ENCODE measurements around the gene NPIPB2. TPM values are rescaled to one million over a fixed set of nuclear protein-coding genes. Genes with fewer than 3 reads are reported as not detected.

NPIPB2 gene
- total and polyA plus RNA-seq, 2 of the 13 experiments (the other 11 are each of a cell fraction or from before 2014, with no cell fraction given): 1.8 to 4.1 TPM

DNA sequence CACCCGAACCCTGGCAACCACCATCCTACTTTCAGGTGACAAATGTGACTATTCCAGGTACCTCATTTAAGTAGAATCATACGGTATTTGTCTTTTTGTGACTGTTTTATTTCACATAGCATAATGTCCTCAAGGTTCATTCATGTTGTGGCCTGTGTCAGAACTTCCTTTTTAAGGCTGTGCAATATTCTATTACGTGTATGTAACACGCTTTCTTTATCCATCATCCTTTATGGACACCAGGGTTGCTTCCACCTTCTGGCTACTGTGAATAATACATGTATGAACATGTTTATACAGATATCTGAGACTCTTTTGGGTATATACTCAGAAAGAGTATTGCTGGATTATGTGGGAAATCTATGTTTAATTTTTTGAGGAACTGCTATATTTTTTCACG, 61.8 kb downstream of the NPIPB2 start:
- in situ Hi-C loops (cut with HindIII; ENCODE audit: extremely low pct_ligation_motif_present, low pct_unique_long_range_greater_than_20kb): no loop called here

DNA sequence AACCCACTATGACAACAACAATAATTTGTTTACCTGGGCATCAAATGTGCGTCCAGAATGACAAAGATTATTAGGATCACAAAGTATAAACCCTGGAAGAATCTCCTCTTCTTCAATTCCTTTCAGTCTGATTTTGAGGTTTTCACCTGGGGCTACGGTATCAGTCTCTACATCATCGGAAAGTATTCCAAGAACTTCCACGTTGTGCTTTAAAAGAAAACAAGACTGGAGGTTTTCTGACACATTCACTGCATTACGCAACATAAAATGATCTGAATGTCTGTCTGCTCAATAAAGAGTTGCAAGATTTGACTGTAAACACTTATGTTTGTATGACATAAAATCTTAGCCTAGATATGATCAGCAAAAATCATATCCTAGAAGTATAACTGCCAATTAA, 64.5 kb downstream of the NPIPB2 start:
- CTCF ChIA-PET (ENCODE audit: low intra/inter-chr PET ratio, low total read pairs): no interaction called here
- Histone ChIP-seq H3K36me3 (replicated peaks in 1 of 2; ENCODE audit: control insufficient read depth in 1 of 2, insufficient read depth in 2 of 2, low read length in 2 of 2) (peaks cover 32 to 86% of the 10 kb centered on the region in 2 experiments), H3K9ac (ENCODE audit: insufficient read depth, low read depth, low read length) (no peak overlapping the region), H2AFZ (ENCODE audit: low read length) (no peak overlapping the region), H3K27me3 (ENCODE audit: control insufficient read depth in 1 of 2, insufficient read depth in 2 of 2, low read length in 2 of 2) (no peaks in the 10 kb centered on the region), H3K9me3 (ENCODE audit: low read length) (no peaks in the 10 kb centered on the region), H3K4me2 (ENCODE audit: low read depth, low read length) (no peak overlapping the region), H3K79me2 (ENCODE audit: insufficient read depth, low read length) (peaks cover 3% of the 10 kb centered on the region), H3K4me1 (ENCODE audit: insufficient read depth, low read length) (no peaks in the 10 kb centered on the region), H3K4me3 (replicated peaks in 1 of 3; ENCODE audit: insufficient read depth in 1 of 3, low read depth in 2 of 3, low read length in 3 of 3) (no peak overlapping the region), H3K27ac (ENCODE audit: extremely low read length, insufficient read depth, low read length) (no peak overlapping the region), H4K20me1 (ENCODE audit: insufficient read depth, low read length) (no peaks in the 10 kb centered on the region)
- ATAC-seq (no peak), FAIRE-seq (no peak), DNase-seq (ENCODE audit: low spot score) (no peak)
- intact Hi-C loops (cut with micrococcal nuclease; ENCODE audit: unreplicated experiment): no loop called here
- WGBS (ENCODE audit: low lambda C conversion rate): 96% methylated on average over 5 of the region's 5 CpGs
- in situ Hi-C loops (cut with HindIII; ENCODE audit: extremely low pct_ligation_motif_present, low pct_unique_long_range_greater_than_20kb): no loop called here
- no TSS peak for BruUV-seq (replicated peaks)
- POLR2A ChIA-PET: no interaction called here
- TF ChIP-seq DMAP1 (CRISPR knock-in tag; IDR thresholded peaks at IDR 0.05) (no peak), ZNF205 (CRISPR knock-in tag; IDR thresholded peaks at IDR 0.05) (no peak), NR2C2 (CRISPR knock-in tag; IDR thresholded peaks at IDR 0.05; ENCODE audit: borderline replicate concordance) (no peak), RAD21 (CRISPR knock-in tag; IDR thresholded peaks at IDR 0.05) (no peak), RBM22 (optimal IDR thresholded peaks at IDR 0.05; ENCODE audit: low read length) (peak; percentile 61), TARDBP (CRISPR knock-in tag; IDR thresholded peaks at IDR 0.05) (no peak), ZNF83 (CRISPR knock-in tag; IDR thresholded peaks at IDR 0.05; ENCODE audit: borderline replicate concordance) (no peak), ARID2 (CRISPR knock-in tag; IDR thresholded peaks at IDR 0.05; ENCODE audit: borderline replicate concordance) (no peak), ZNF101 (CRISPR knock-in tag; IDR thresholded peaks at IDR 0.05; ENCODE audit: borderline replicate concordance, low read depth) (no peak), SALL1 (CRISPR knock-in tag; IDR thresholded peaks at IDR 0.05) (no peak), CEBPG (CRISPR knock-in tag; IDR thresholded peaks at IDR 0.05) (peak; percentile 40; the same call in 1 of the 2 replicates), POLR2AphosphoS2 (IDR thresholded peaks at IDR 0.05; ENCODE audit: low read depth, low read length) (no peak), SOX5 (CRISPR knock-in tag; IDR thresholded peaks at IDR 0.05; ENCODE audit: borderline replicate concordance) (no peak)
- TF ChIP-seq, protein P1, sequence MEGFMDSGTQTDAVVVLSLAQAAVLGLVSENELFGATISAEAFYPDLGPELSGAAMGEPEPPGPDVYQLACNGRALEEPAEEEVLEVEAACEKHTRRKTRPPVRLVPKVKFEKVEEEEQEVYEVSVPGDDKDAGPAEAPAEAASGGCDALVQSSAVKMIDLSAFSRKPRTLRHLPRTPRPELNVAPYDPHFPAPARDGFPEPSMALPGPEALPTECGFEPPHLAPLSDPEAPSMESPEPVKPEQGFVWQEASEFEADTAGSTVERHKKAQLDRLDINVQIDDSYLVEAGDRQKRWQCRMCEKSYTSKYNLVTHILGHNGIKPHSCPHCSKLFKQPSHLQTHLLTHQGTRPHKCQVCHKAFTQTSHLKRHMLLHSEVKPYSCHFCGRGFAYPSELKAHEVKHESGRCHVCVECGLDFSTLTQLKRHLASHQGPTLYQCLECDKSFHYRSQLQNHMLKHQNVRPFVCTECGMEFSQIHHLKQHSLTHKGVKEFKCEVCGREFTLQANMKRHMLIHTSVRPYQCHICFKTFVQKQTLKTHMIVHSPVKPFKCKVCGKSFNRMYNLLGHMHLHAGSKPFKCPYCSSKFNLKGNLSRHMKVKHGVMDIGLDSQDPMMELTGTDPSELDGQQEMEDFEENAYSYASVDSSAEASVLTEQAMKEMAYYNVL (CRISPR knock-in tag; IDR thresholded peaks at IDR 0.05; ENCODE audit: borderline replicate concordance): no peak
- TF ChIP-seq, protein P2, sequence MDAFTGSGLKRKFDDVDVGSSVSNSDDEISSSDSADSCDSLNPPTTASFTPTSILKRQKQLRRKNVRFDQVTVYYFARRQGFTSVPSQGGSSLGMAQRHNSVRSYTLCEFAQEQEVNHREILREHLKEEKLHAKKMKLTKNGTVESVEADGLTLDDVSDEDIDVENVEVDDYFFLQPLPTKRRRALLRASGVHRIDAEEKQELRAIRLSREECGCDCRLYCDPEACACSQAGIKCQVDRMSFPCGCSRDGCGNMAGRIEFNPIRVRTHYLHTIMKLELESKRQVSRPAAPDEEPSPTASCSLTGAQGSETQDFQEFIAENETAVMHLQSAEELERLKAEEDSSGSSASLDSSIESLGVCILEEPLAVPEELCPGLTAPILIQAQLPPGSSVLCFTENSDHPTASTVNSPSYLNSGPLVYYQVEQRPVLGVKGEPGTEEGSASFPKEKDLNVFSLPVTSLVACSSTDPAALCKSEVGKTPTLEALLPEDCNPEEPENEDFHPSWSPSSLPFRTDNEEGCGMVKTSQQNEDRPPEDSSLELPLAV (CRISPR knock-in tag; conservative IDR thresholded peaks at IDR 0.05; ENCODE audit: low read depth): no peak

More for the DNA sequence above, 61.8 kb downstream of the NPIPB2 start:
- no peak overlapping the region for H2AFZ ChIP-seq (ENCODE audit: low read length)
- intact Hi-C loops (cut with micrococcal nuclease; ENCODE audit: unreplicated experiment): no loop called here
- FAIRE-seq: no peak
- H3K4me1 ChIP-seq (ENCODE audit: insufficient read depth, low read length): no peaks in the 10 kb centered on the region
- TSS peak; percentile 19 for BruUV-seq (replicated peaks)
- ChIA-PET CTCF (ENCODE audit: low intra/inter-chr PET ratio, low total read pairs) (no interaction called here), POLR2A (no interaction called here)
- no peak overlapping the region for H3K4me3 ChIP-seq (replicated peaks in 1 of 3; ENCODE audit: insufficient read depth in 1 of 3, low read depth in 2 of 3, low read length in 3 of 3)
- H3K36me3 ChIP-seq (replicated peaks in 1 of 2; ENCODE audit: control insufficient read depth in 1 of 2, insufficient read depth in 2 of 2, low read length in 2 of 2): peaks cover 37 to 90% of the 10 kb centered on the region in 2 experiments
- no peaks in the 10 kb centered on the region for H4K20me1 ChIP-seq (ENCODE audit: insufficient read depth, low read length)
- no peak overlapping the region for H3K4me2 ChIP-seq (ENCODE audit: low read depth, low read length)
- H3K79me2 ChIP-seq (ENCODE audit: insufficient read depth, low read length): peaks cover 2% of the 10 kb centered on the region
- peak; percentile 39; the same call in 2 of the 3 replicates for ATAC-seq
- WGBS (ENCODE audit: low lambda C conversion rate): 98% methylated on average over 5 of the region's 5 CpGs
- no peak overlapping the region for H3K9ac ChIP-seq (ENCODE audit: insufficient read depth, low read depth, low read length)
- H3K27me3 ChIP-seq (ENCODE audit: control insufficient read depth in 1 of 2, insufficient read depth in 2 of 2, low read length in 2 of 2): no peaks in the 10 kb centered on the region
- no peak for DNase-seq (ENCODE audit: low spot score)
- TF ChIP-seq SMC3 (IDR thresholded peaks at IDR 0.05; ENCODE audit: low read length): peak; percentile 10; the same call in 1 of the 2 replicates
- TF ChIP-seq, protein P3, sequence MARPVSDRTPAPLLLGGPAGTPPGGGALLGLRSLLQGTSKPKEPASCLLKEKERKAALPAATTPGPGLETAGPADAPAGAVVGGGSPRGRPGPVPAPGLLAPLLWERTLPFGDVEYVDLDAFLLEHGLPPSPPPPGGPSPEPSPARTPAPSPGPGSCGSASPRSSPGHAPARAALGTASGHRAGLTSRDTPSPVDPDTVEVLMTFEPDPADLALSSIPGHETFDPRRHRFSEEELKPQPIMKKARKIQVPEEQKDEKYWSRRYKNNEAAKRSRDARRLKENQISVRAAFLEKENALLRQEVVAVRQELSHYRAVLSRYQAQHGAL (CRISPR knock-in tag; IDR thresholded peaks at IDR 0.05; ENCODE audit: not compliant biosample characterization): no peak
- H3K9me3 ChIP-seq (ENCODE audit: low read length): no peaks in the 10 kb centered on the region
- H3K27ac ChIP-seq (ENCODE audit: extremely low read length, insufficient read depth, low read length): no peak overlapping the region
